Stimulated activated naive CD4-positive, alpha-beta T cell (primary cell): ENCODE data around the gene SSUH2.
"Not testable (repeated sequence)": the region's sequence is repeated elsewhere in the genome, so short reads cannot be mapped to it uniquely, and the experiment has no call there.

ENCODE experiments used
- DNase-seq, 6 experiments: peaks; one replicate each; lab custom pipeline; 2025; lab: John Stamatoyannopoulos, UW

SSUH2 gene, protein sequence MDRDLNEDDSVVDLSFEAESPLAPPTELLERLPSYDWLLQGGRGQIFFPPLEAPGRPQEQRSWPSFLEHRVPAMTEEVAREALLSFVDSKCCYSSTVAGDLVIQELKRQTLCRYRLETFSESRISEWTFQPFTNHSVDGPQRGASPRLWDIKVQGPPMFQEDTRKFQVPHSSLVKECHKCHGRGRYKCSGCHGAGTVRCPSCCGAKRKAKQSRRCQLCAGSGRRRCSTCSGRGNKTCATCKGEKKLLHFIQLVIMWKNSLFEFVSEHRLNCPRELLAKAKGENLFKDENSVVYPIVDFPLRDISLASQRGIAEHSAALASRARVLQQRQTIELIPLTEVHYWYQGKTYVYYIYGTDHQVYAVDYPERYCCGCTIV

DNA sequence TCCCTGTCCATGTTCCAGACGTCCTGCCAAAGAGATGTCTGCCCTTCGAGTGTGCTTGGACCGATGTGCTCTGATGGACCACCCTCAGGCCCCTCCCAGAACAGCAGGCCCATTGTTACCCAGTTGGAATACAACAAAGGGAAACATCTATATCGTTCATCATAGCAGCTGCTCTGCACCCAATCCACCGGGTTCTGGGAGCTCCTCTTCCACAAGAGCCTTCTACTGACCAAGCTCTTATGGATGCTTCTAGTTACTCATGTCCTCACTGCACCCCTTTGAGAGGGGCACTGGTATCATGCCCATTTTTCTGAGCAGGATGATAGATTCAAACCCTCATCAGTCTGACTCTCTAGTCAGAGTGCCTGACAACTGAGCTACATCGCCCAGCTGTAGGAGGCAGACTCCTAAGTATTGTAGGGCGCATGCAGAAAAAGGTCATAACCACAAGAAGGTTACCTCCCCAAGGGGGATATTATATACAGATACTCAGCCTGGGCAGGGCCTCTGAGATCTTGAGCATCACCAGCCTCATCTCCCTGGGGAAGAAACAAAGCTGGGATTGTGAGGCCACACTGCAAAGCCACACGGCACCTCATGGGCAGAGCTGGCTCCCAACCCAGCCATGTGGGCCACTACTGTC, at the start of gene SSUH2:
Gene SSUH2, minus strand, starts transcription at position 51 of the 643 bp plus-strand sequence. Its CDS starts 40 bp downstream, at position 11.
- DNase-seq = no peak

DNA sequence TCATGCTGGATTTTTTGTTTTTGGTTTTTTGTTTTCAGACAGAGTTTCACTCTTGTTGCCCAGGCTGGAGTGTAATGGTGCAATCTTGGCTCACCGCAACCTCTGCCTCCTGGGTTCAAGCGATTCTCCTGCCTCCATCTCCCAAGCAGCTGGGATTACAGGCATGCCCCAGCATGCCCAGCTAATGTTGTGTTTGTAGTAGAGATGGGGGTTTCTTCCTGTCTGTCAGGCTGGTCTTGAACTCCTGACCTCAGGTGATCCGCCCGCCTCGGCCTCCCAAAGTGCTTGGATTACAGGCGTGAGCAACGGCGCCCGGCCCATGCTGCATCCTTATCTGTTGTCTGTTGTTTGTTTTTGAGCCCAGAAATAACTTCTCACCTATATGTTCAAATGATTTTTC, 46.7 kb upstream of the SSUH2 start:
- not testable (repeated sequence) for DNase-seq

DNA sequence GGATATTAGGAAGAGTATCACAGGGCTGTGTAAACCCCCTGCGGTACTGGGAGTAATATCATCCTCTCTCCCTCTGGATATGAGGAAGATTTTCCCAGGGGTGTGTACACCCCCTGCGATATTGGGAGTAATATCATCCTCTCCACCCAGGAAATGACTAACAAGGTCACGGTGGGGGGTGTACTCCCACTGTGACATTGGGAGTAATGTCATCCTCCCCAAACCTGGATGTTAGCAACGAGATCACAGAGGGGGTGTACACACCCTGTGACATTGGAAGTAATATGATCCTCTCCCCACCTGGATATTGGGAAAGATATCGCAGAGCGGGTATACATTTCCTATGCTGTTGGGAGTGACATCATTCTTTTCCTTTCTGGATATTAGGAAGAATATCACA, 40.4 kb upstream of the SSUH2 start:
- not testable (repeated sequence) for DNase-seq

- DNase-seq = not testable (repeated sequence)
Measured at GRCh38 chr3:8682850-8683574, 38.4 kb upstream of the SSUH2 start.

DNA sequence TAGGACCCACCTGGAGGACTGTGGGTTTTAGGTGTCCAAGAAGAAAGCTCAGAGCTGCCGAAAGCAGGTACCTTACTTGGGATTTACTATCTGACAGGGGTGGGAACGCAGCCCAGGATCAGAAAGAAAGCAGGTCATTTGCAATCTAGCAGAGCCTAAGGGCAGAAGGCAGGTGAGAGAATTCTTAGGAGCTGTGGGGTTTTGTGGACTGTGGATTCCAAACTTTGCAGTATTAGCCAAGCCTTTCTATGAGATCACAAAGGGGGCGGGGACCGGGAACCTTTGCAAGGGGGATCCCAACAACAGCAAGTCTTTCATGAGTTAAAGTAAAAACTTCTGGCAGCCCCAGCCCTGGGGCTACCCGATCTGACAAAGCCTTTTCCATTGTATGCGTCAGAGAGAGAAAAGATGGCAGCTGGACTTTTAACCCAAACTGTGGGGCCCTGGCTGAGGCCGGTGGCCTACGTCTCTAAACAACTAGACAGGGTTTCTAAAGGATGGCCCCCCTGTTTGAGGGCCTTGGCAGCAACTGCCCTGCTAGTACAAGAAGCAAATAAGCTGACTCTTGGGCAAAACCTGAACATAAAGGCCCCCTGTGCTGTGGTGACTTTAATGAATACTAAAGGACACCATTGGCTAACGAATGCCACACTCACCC, 37.4 kb upstream of the SSUH2 start:
- DNase-seq = not testable (repeated sequence)

GRCh38 chr3:8681349-8681748, 36.8 kb upstream of the SSUH2 start:
- no peak for DNase-seq

GRCh38 chr3:8679817-8680553, 35.4 kb upstream of the SSUH2 start:
- not testable (repeated sequence) for DNase-seq

GRCh38 chr3:8678751-8679150, 34.2 kb upstream of the SSUH2 start:
- DNase-seq = no peak

DNA sequence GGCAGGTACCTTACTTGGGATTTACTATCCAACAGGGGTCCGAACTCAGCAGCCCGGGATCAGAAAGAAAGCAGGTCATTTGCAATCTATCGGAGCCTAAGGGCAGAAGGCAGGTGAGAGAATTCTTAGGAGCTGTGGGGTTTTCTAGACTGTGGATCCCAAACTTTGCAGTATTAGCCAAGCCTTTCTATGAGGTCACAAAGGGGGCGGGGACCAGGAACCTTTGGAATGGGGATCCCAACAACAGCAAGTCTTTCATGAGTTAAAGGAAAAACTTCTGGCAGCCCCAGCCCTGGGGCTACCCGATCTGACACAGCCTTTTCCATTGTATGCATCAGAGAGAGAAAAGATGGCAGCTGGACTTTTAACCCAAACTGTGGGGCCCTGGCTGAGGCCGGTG, 32.7 kb upstream of the SSUH2 start:
- DNase-seq = not testable (repeated sequence)

- DNase-seq = not testable (repeated sequence)
Measured at GRCh38 chr3:8675591-8675990, 31.0 kb upstream of the SSUH2 start.

GRCh38 chr3:8673083-8673737, 28.6 kb upstream of the SSUH2 start:
- no peak for DNase-seq

DNA sequence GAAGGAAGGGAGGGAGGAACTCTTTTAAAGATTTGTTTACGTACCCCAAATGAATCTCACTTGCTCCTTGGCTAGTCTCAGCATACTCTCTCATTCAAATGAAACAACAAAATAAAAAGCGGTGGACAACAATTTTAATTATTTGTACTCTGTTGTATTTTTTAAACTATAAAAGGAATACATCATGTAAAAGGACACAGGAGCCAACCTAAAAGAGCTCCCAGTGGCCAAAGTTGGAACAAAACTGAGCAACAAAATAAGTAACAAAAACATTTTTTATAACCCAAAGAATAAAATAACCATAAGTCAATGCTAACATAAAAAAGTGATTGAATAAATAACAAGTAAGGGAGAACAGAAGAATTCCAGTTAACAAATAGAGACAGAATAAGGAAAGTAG, 24.4 kb upstream of the SSUH2 start:
- no peak for DNase-seq

DNA sequence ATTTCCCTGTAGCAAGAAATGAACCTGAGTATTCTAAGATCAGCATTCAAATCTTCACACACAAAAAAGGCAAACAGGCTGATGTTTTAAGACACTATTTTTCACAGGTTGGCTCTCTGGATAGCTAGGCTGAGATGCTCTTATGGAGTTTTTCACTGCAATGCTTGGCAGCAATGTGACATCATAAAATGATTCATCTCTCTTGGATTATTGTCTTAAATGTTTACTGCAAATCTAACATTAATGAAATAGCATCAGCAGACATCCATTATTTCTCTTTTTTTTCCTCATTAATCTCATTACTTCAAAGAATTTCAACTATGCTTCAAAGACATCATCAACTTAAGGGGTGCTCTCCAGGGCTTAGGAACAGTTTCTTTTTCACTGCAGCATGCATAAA, 23.6 kb upstream of the SSUH2 start:
- no peak for DNase-seq

GRCh38 chr3:8667463-8668091, 23.0 kb upstream of the SSUH2 start:
- no peak for DNase-seq

GRCh38 chr3:8665407-8665896, 20.9 kb upstream of the SSUH2 start:
- DNase-seq = no peak

GRCh38 chr3:8663177-8664061, 18.8 kb upstream of the SSUH2 start:
- no peak for DNase-seq

- no peak for DNase-seq
Measured at GRCh38 chr3:8662594-8662993, 18.0 kb upstream of the SSUH2 start.

GRCh38 chr3:8660175-8661118, 15.8 kb upstream of the SSUH2 start:
- DNase-seq = no peak
